ENCODE data around the gene WFIKKN2.

GRCh38 chr17:50848711-50849110 lies 13.3 kb downstream of the WFIKKN2 start:
- TF ChIP-seq CTCF (IDR thresholded peaks at IDR 0.05) (no peak), POLR2A (IDR thresholded peaks at IDR 0.05) (no peak)
